GM13977 (cell line): ENCODE measurements around the gene C6orf47.

ENCODE experiments used
- DNase-seq: peaks from one replicate; pipeline ENCODE4 v3.0.0; 2012; ENCODE audit warnings: low spot score
- in situ Hi-C: fragments of 300-500 bp; cut with MboI; formaldehyde crosslinking; loops from one replicate; pipeline ENCODE4 v1.12.0; 2022; ENCODE audit warnings: low sequenced_read_pairs, low pct_unique_long_range_greater_than_20kb, mixed read lengths, inconsistent platforms; ENCODE audit not compliant: unreplicated experiment
- TF ChIP-seq, protein P1 (sequence below): IDR thresholded peaks from 2 replicates; pipeline ENCODE4 v1.5.1; 2012; ENCODE audit warnings: mild to moderate bottlenecking, control low read depth; ENCODE audit not compliant: insufficient read depth; ENCODE audit errors: extremely low read depth, missing control alignments

The C6orf47 gene

DNA sequence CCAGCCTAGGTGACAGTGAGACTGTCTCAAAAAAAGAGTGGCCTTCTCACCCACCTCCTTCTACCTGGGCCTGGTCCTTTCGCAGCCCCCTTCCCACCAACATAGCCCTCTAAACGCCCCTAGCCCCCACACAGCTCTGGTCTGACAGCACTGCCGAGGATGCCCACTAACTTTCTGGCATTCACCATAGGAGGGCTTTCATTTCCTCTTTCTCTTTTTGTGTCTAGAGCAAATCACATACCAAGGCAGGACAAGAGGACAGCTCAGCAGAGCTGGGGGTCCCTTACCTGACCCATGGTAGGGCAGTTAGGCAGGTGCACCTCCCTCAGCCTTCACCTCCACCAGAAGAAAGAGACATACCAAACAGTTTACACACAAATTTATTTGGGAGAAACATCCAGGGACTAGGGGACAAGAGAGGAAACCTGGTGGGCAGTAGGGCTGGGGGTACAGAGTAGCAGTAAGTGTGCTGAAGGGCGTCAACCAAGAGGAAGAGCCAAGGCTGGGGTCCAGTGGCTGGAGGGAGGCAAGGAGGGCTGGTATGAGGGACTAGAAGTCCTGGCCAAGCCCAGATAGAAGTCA, 15.8 kb upstream of the C6orf47 start:
- TF ChIP-seq, protein P1, sequence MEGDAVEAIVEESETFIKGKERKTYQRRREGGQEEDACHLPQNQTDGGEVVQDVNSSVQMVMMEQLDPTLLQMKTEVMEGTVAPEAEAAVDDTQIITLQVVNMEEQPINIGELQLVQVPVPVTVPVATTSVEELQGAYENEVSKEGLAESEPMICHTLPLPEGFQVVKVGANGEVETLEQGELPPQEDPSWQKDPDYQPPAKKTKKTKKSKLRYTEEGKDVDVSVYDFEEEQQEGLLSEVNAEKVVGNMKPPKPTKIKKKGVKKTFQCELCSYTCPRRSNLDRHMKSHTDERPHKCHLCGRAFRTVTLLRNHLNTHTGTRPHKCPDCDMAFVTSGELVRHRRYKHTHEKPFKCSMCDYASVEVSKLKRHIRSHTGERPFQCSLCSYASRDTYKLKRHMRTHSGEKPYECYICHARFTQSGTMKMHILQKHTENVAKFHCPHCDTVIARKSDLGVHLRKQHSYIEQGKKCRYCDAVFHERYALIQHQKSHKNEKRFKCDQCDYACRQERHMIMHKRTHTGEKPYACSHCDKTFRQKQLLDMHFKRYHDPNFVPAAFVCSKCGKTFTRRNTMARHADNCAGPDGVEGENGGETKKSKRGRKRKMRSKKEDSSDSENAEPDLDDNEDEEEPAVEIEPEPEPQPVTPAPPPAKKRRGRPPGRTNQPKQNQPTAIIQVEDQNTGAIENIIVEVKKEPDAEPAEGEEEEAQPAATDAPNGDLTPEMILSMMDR = no peak
- DNase-seq = no peak
- in situ Hi-C loops = no loop called here

DNA sequence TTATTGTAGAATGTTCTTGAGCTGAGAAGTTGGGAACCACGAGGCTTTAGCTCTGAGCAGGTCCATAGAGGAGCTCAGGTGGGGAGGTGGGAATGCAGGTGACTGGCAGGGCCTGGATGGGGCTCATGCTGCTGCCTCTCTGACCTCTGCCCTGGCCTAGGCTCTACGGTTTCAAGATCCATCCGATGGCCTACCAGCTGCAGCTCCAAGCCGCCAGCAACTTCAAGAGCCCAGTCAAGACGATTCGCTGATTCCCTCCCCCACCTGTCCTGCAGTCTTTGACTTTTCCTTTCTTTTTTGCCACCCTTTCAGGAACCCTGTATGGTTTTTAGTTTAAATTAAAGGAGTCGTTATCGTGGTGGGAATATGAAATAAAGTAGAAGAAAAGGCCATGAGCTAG, 9.1 kb upstream of the C6orf47 start, which contains the start of gene LY6G5B:
TSS of gene LY6G5B (plus strand) at position 301 of the 400 bp plus-strand sequence. CDS start 975 bp downstream, outside the sequence.
- TF ChIP-seq, protein P1 = no peak
- DNase-seq = no peak
- in situ Hi-C loops = no loop called here

DNA sequence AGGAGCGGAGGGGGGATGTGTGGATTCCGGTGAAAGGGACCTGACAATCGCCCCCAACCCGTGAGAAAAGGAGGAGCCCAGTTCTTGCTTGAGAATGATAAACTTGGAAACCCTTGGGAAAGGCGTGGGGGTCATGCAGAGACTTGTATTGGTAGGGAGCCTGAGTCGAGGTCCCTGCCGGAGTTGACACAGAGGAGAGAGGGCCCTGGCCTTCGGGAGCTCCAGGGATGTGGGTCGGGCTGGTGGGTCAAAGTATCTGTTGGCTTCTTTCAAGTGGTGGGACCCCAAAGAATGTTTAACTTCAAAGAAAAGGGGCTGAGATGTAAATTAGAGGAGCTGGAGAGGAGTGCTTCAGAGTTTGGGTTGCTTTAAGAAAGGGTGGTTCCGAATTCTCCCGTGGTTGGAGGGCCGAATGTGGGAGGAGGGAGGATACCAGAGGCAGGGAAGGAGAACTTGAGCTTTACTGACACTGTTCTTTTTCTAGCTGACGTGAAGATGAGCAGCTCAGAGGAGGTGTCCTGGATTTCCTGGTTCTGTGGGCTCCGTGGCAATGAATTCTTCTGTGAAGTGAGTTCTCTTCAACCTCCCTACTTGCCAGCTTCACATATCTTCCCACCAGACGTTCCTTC, 5.9 kb upstream of the C6orf47 start:
- in situ Hi-C loops = no loop called here
- DNase-seq = no peak
- TF ChIP-seq, protein P1 = no peak

DNA sequence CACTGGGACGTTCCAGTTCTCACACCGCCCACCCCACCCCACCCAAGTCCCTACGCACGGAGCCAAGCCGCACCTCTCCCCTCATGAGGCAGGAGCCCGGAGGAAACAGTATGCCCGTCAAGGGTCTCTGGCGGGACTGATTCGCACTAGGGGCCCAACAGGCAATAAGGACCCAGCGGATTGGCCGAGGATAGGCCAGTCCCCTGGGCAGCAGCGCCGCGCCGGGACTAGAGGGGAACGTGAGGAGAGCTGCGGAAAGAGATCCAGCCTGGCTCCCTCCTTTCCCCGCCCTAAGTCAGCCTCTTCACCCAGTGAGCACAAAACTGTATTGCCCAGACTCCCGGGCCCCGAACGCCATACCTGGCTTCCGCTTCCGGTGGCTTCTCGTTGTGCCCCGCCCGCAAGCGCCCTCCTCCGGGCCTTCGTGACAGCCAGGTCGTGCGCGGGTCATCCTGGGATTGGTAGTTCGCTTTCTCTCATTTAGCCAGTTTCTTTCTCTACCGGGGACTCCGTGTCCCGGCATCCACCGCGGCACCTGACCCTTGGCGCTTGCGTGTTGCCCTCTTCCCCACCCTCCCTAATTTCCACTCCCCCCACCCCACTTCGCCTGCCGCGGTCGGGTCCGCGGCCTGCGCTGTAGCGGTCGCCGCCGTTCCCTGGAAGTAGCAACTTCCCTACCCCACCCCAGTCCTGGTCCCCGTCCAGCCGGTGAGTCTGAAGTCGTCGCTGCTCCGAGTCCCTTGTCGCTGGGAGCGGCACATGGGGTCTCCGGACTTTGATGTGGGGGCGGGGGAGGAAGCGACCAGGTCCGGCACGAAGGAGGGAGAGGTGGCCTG, 5.1 kb upstream of the C6orf47 start, which contains the start of gene CSNK2B:
TSS of gene CSNK2B (plus strand) at position 580 of the 836 bp plus-strand sequence. CDS start 752 bp downstream, outside the sequence.
- in situ Hi-C loops = no loop called here
- DNase-seq = peak; percentile 97
- TF ChIP-seq, protein P1 = no peak

DNA sequence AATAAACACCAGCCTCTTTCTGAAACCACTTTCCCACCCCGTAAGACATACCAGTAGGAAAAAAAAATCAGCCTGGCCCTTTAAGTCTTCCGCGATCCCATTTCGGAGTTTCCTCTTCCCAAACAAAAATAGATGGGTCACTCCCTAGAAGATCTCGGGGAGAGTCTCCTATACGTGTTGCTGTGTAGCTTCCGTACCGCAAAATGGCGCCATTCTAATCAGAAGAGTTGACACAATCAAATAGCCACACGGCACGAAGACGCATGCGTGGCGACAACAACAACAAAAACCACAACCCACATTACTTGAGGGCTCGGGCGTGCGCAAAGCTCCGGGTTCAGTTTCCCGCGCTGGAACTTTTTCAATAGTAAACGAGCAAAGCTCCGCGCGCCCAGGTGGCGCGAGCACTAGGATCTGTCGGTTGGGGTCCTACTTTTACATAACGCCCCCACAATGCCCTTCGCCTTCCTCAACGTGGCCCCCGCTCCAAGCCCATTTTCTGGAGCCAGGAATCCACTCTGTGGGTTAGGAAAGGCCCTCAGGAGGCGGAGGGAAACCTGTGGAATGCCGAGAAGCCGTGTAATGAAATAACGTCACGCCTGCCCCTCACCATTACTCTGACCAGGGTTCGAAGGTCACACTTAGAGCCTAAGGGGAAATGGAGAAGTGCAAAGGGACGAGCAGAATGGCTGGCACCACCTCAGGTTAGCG, 4.4 kb upstream of the C6orf47 start, which contains the start of gene GPANK1:
TSS of gene GPANK1 (minus strand) at position 208 of the 711 bp plus-strand sequence. CDS start 519 bp downstream, outside the sequence.
- TF ChIP-seq, protein P1 = no peak
- in situ Hi-C loops = no loop called here
- peak; percentile 87 for DNase-seq
